NCI-H1105 treated with DMSO at 0.1 percent for 48 hours (cell line): Measurements from ENCODE around the gene RPS3A.
"Not testable (repeated sequence)": the region's sequence is repeated elsewhere in the genome, so short reads cannot be mapped to it uniquely, and the experiment has no call there.

ENCODE experiments used
- DNase-seq: peaks from one replicate; lab custom pipeline; 2025; lab: John Stamatoyannopoulos, UW

The RPS3A gene

GRCh38 chr4:151114986-151115385 is 15.6 kb downstream of the RPS3A start:
- DNase-seq, result no peak

DNA sequence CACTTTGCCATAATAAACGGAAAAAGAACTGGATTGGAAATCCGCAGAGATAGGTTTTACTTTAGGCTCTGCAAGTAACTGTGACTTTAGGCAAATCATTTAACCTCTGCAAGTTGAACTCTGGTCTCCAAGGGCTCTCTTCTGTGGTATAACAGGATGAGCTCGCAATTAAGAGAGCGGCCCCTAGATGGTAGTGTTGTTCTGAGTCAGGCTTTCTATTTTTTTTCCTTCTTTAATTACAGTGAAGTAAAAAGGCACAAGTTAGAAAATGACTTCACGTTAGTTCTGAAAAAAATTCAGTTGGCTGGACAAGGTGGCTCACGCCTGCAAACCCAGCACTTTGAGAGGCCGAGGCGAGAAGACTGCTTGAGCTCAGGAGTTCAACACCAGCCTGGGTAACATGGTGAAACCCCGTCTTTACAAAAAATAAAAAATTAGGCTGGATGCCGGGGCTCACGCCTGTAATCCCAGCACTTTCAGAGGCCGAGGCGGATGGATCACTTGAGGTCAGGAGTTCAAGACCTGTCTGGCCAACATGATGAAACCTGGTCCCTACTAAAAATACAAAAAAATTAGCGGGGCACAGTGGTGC is 18.0 kb downstream of the RPS3A start:
- DNase-seq, result peak; percentile 50

GRCh38 chr4:151129796-151130195 is 30.4 kb downstream of the RPS3A start:
- no peak for DNase-seq

- no peak for DNase-seq
Observed at GRCh38 chr4:151133311-151133710, 33.9 kb downstream of the RPS3A start.

DNA sequence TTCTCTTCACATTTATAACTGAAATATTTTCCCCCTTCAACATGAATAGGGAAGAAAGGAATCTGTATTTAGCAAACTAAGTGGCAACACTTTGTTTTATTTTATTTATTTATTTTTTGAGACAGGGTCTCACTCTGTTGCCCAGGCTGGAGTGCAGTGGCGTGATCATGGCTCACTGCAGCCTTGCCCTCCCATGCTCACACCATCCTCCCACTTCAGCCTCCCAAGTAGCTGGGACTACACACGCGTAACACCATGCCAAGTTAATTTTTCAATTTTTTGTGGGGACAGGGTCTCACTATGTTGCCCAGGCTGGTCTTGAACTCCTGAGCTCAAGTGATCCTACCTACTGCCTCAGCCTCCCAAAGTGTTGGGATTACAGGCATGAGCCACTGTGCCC is 36.6 kb downstream of the RPS3A start:
- DNase-seq, result not testable (repeated sequence)

- DNase-seq, result no peak
Observed at GRCh38 chr4:151139814-151140213, 40.4 kb downstream of the RPS3A start.

DNA sequence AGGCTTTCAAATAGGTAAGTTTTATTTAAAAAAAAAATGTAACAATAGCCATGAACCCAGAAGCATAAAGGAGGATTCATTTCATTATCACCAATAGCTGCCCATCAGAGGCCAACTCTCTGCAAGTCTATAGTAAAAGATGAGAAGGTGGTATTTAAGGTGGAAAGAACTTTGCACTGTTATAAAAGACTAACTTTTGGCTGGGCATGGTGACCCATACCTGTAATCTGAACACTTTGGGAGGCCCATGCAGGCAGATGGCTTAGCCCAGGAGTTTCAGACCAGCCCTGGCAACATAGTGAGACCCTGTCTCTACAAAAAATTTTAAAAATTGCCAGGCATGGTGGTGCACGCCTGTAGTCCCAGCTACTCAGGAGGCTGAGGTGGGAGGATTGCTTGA is 43.3 kb downstream of the RPS3A start:
- no peak for DNase-seq

- DNase-seq, result no peak
Observed at GRCh38 chr4:151143162-151143561, 43.7 kb downstream of the RPS3A start.

GRCh38 chr4:151143811-151144210 is 44.4 kb downstream of the RPS3A start:
- no peak for DNase-seq

DNA sequence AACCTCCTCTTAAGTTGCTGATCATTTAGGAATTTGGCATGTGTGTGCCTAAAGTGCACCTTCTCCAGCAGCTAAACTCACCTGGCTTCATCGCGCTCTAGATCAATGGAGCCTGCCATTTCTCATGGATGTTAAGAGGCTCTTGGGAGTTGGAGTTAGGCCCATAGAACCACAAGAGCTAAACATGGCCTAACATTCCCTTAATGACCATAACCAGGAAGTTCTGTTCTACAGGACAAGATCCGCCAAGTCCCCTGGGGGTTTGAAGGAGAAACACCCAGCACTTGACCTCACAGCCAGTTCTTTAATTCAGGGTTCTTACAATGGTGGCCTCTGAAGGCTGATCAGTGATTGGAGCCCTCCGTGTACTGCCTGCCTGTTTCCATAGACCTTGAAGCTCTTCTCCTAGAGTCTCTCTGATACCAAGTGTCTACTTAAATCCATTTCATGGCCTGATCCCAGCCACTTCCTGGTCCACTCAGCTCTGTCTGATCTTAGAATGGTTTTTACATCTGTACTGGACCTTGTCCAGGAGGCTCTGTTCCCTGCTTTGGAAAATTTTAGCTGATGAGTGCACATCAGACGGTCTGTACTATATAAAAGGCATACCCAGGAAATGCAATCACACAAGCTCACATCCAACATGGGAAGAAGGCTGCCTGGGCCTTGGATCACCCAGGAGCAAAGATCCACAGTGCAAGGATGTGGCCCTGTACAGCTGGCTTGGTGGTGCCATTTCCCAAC is 45.1 kb downstream of the RPS3A start:
- no peak for DNase-seq

GRCh38 chr4:151147000-151147399 is 47.6 kb downstream of the RPS3A start:
- no peak for DNase-seq

DNA sequence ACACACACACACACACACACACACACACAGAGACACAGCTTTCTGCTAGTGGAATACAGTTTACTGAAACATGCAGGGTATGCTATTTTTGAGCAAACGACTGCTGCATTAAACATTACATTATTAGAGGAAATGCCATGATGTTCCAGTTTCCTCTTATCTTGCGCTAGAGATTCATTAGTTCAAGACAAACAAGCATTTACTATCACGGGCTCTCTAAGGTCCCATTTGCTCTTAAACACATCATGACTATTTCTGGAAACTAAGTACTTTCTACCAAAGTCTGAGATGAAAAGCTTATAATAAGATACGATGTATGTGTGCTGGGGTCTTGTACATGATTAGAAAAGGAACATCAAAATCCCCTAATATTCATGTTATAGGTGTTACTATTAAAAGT is 48.8 kb downstream of the RPS3A start:
- DNase-seq, result no peak

- no peak for DNase-seq
Observed at GRCh38 chr4:151150821-151151580, 51.6 kb downstream of the RPS3A start.

DNA sequence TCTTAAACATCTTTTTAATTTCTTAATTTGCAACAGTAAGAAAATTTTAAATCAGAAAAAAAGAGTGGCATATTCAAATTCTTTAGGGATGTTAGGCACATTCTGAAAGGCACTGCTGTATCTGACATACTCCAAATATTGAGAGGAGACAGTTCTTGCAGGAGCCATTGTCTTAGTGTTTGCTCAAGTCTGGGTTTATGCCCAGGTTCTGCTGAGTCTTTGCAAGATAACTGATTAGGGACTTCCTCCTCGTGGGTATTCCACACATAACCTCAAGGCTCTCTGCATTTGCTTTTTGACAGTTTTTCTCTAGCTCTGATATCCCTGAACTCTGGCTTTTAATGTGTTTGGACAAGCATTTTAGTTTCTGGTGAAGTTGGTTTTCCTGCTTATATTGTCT is 52.6 kb downstream of the RPS3A start:
- no peak for DNase-seq

- no peak for DNase-seq
Observed at GRCh38 chr4:151153585-151153984, 54.2 kb downstream of the RPS3A start.
